ENCODE data around the gene ARAP1.

ARAP1 gene

DNA sequence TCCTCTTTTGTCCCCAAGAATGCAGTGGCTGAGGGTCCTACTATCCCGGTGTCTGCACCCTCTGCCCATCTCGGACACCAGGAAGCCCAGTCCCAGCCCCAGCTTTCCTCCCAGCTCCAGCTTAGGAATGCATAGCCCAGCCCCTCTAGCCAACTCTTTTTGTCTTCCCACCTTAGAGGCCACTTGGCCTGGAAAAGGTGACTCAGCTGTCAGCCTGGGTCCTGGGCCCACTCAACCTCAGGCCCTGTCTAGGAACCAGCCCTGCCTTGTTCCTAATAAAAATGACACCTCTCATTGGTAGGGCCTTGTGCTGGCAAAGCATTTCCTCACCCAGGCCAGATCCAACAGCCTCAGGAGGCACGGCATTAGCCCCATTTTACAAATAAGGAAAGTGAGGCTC is 106.2 kb downstream of the ARAP1 start:
- H3K27ac ChIP-seq (ENCODE audit: insufficient read depth in 1 of 2, low read depth in 1 of 2, low read length in 2 of 2, poor library complexity in 1 of 2, severe bottlenecking in 2 of 2) = no peak overlapping the region
- no peak overlapping the region for H3K4me3 ChIP-seq (ENCODE audit: control insufficient read depth in 1 of 7, extremely low read depth in 1 of 7, insufficient read depth in 4 of 7, low read depth in 2 of 7, low read length in 6 of 7)
- H3K9me3 ChIP-seq (ENCODE audit: control extremely low read depth in 1 of 5, control insufficient read depth in 4 of 5, insufficient read depth in 2 of 5, low read depth in 1 of 5, low read length in 4 of 5) = no peaks in the 10 kb centered on the region
- no peaks in the 10 kb centered on the region for H3K36me3 ChIP-seq (ENCODE audit: control insufficient read depth in 4 of 4, insufficient read depth in 4 of 4, low read length in 3 of 4)
- 91% methylated on average over 3 of the region's 3 CpGs for WGBS (ENCODE audit: insufficient coverage)
- ChIA-PET CTCF (interaction anchor here (1.2 to 10.0 kb wide), 4 partner anchors 11 to 168 kb away, joined by 3 to 119 read pairs (median 5); no protein-coding TSS in a partner anchor), POLR2A (no interaction called here)
- peaks cover 0 to 28% (median 11%) of the 10 kb centered on the region in 5 experiments for H3K27me3 ChIP-seq (replicated peaks in 2 of 5; ENCODE audit: control insufficient read depth in 4 of 5, insufficient read depth in 5 of 5, low read length in 4 of 5)
- no peak for DNase-seq
- H3K4me1 ChIP-seq (ENCODE audit: control extremely low read depth in 1 of 4, control insufficient read depth in 4 of 4, insufficient read depth in 4 of 4, low read length in 3 of 4) = peaks cover 0 to 18% (median 10%) of the 10 kb centered on the region in 4 experiments

DNA sequence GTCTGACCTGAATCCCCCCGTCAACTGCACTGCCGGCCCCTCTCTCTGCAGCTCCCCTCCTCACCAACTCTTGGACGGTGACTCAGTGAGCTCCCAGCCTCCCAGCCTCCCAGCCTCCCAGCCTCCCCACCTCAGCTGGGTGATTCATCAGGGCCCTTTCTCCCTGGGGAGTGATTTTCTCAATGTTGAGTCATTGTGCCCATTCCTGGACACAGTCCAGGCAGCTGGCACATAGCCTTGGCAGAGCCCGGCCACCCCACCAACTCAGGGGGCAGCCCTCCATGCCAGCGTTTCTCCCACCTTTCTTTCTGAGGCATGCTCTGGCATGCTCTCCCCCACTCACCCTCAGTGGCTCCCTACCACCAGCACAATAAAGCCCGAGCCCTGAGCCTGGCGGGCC is 108.7 kb downstream of the ARAP1 start:
- Histone ChIP-seq H3K9me3 (ENCODE audit: control extremely low read depth in 1 of 5, control insufficient read depth in 4 of 5, insufficient read depth in 2 of 5, low read depth in 1 of 5, low read length in 4 of 5) (no peaks in the 10 kb centered on the region), H3K27ac (ENCODE audit: insufficient read depth in 1 of 2, low read depth in 1 of 2, low read length in 2 of 2, poor library complexity in 1 of 2, severe bottlenecking in 2 of 2) (no peak overlapping the region), H3K4me1 (ENCODE audit: control extremely low read depth in 1 of 4, control insufficient read depth in 4 of 4, insufficient read depth in 4 of 4, low read length in 3 of 4) (peaks cover 0 to 18% (median 10%) of the 10 kb centered on the region in 4 experiments), H3K4me3 (ENCODE audit: control insufficient read depth in 1 of 7, extremely low read depth in 1 of 7, insufficient read depth in 4 of 7, low read depth in 2 of 7, low read length in 6 of 7) (peak overlapping the region in 1 of 7 experiments; percentile 45), H3K36me3 (ENCODE audit: control insufficient read depth in 4 of 4, insufficient read depth in 4 of 4, low read length in 3 of 4) (no peaks in the 10 kb centered on the region), H3K27me3 (replicated peaks in 2 of 5; ENCODE audit: control insufficient read depth in 4 of 5, insufficient read depth in 5 of 5, low read length in 4 of 5) (peaks cover 0 to 50% (median 22%) of the 10 kb centered on the region in 5 experiments)
- no peak for DNase-seq
- 88% methylated on average over 6 of the region's 7 CpGs for WGBS (ENCODE audit: insufficient coverage)
- POLR2A ChIA-PET = no interaction called here
- CTCF ChIA-PET = interaction anchor here (0.7 to 10.0 kb wide), 11 partner anchors 8 to 165 kb away, joined by 3 to 119 read pairs (median 5); no protein-coding TSS in a partner anchor

DNA sequence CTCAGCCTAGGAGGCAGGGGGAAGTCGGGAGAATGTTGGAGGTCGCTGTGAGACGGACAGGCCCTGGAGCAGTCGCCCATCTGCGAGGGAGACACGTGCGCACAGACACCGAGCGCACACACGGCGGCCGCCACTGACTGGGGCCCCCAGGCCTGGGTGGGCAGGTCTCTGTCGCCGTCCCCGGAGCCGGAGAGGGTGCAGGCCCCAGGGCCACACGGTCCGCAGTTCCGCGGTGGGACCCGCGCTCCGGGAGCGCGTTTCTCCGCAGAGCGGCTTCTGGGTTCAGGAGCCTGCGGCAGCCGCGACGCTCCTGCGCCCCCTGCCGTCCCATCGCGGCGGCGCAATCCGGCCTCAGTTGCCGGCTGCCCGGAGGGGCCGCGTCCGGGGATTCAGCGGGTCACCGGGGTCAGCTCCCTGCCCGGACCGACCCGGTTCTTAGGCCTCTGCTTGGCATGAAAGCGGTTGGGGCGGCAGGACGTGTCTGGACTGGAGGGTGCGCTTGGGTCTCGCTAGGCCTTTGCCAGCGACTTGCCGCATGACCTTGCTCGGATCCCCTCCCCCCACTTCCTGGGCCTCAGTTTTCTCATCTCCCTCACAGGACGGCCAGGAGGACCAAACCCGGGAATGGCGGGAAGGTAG is 109.2 kb downstream of the ARAP1 start:
- POLR2A ChIA-PET = no interaction called here
- H3K4me3 ChIP-seq (ENCODE audit: control insufficient read depth in 1 of 7, extremely low read depth in 1 of 7, insufficient read depth in 4 of 7, low read depth in 2 of 7, low read length in 6 of 7) = peak overlapping the region in 5 of 7 experiments; percentile 23 to 63 (median 41)
- peak; percentile 28 to 63 (median 60) for DNase-seq
- 2% methylated on average over 57 of the region's 59 CpGs for WGBS (ENCODE audit: insufficient coverage)
- CTCF ChIA-PET = interaction anchor here (0.7 to 10.0 kb wide), 12 partner anchors 9 to 165 kb away, joined by 3 to 119 read pairs (median 5); no protein-coding TSS in a partner anchor
- peaks cover 0 to 18% (median 10%) of the 10 kb centered on the region in 4 experiments for H3K4me1 ChIP-seq (ENCODE audit: control extremely low read depth in 1 of 4, control insufficient read depth in 4 of 4, insufficient read depth in 4 of 4, low read length in 3 of 4)
- H3K36me3 ChIP-seq (ENCODE audit: control insufficient read depth in 4 of 4, insufficient read depth in 4 of 4, low read length in 3 of 4) = no peaks in the 10 kb centered on the region
- H3K27ac ChIP-seq (ENCODE audit: insufficient read depth in 1 of 2, low read depth in 1 of 2, low read length in 2 of 2, poor library complexity in 1 of 2, severe bottlenecking in 2 of 2) = no peak overlapping the region
- no peaks in the 10 kb centered on the region for H3K9me3 ChIP-seq (ENCODE audit: control extremely low read depth in 1 of 5, control insufficient read depth in 4 of 5, insufficient read depth in 2 of 5, low read depth in 1 of 5, low read length in 4 of 5)
- H3K27me3 ChIP-seq (replicated peaks in 2 of 5; ENCODE audit: control insufficient read depth in 4 of 5, insufficient read depth in 5 of 5, low read length in 4 of 5) = peaks cover 0 to 50% (median 22%) of the 10 kb centered on the region in 5 experiments

DNA sequence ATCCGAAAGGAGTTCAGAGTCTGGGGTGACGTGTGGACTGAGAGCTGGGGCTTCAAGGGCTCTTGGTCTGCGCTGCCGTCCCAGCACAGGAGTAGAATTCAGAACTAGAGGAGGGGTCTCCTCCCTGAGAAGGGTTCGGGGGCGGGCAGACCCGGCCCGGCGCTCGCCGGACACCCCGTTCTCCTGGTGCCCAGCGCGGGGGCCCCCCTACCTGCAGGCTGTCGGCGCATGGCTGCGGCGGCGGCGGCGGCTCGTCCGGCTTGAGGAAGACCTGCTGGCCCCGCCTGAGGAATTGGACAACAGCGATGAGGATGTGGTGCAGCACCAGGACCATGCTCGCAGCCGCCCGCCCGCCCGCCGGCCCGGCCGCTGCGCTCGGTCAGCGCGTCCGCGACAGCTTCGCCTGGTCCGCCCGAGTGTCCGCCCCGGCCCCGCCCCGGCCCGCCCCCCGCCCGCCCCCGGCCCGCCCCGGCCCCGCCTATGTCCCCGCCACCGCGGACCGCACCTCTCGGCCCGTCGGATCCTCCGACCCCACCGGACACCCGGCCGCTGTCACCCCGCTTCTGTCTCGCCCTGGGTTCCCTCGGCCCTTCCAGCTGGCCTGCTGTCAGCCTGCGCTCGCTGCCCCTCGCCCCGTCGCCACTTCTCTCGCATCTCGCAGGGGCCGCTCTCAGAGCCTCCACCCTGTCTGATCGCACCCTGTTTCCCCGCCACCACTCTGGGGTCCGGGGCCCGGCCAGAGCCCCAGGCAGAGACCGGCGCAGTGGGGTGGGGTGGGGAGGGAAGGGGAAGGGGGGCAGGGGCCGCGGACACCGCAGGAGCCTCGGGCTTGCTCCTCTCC is 109.9 kb downstream of the ARAP1 start:
- Histone ChIP-seq H3K4me1 (ENCODE audit: control extremely low read depth in 1 of 4, control insufficient read depth in 4 of 4, insufficient read depth in 4 of 4, low read length in 3 of 4) (peaks cover 0 to 18% (median 10%) of the 10 kb centered on the region in 4 experiments), H3K36me3 (ENCODE audit: control insufficient read depth in 4 of 4, insufficient read depth in 4 of 4, low read length in 3 of 4) (no peaks in the 10 kb centered on the region), H3K4me3 (ENCODE audit: control insufficient read depth in 1 of 7, extremely low read depth in 1 of 7, insufficient read depth in 4 of 7, low read depth in 2 of 7, low read length in 6 of 7) (peak overlapping the region in 3 of 7 experiments; percentile 36 to 63 (median 46)), H3K9me3 (ENCODE audit: control extremely low read depth in 1 of 5, control insufficient read depth in 4 of 5, insufficient read depth in 2 of 5, low read depth in 1 of 5, low read length in 4 of 5) (no peaks in the 10 kb centered on the region), H3K27me3 (replicated peaks in 2 of 5; ENCODE audit: control insufficient read depth in 4 of 5, insufficient read depth in 5 of 5, low read length in 4 of 5) (peaks cover 0 to 50% (median 22%) of the 10 kb centered on the region in 5 experiments), H3K27ac (ENCODE audit: insufficient read depth in 1 of 2, low read depth in 1 of 2, low read length in 2 of 2, poor library complexity in 1 of 2, severe bottlenecking in 2 of 2) (no peak overlapping the region)
- ChIA-PET POLR2A (interaction anchor here (0.6 kb wide), 1 partner anchor 48 kb away, joined by 4 read pairs; no protein-coding TSS in a partner anchor), CTCF (interaction anchor here (0.9 to 10.0 kb wide), 10 partner anchors 10 to 54 kb away, joined by 3 to 119 read pairs (median 4); no protein-coding TSS in a partner anchor)
- peak in 2 of 3 donors; percentile 24 for DNase-seq
- under 1% methylated on average over 56 of the region's 85 CpGs for WGBS (ENCODE audit: insufficient coverage)

DNA sequence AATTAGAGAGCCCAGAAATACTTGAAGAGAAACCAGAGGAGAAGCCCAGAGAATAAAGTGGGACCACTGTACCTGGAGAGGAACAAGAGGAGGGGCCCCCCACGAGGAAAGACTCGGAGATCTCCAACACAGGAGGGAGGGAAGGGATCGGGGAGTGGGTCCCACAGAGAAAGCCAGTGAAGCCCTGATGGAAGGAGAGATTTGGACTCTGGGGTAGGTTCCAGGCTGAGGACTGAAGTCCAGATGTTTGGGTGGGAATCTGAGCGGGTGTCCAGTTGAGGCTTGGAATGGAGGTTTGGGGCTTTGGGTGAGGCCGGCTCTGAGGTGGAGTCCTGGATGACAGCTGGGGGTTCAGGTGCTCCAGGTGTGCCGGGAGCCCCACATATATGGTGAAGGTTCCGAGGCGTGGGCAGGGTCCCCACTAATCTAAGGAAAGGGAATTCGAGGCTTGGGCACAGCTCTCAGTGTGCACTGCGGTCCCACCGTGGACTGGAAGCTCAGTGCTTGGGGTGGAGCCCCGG is 110.6 kb downstream of the ARAP1 start:
- H3K27ac ChIP-seq (ENCODE audit: insufficient read depth in 1 of 2, low read depth in 1 of 2, low read length in 2 of 2, poor library complexity in 1 of 2, severe bottlenecking in 2 of 2) = no peak overlapping the region
- peaks cover 0 to 18% (median 10%) of the 10 kb centered on the region in 4 experiments for H3K4me1 ChIP-seq (ENCODE audit: control extremely low read depth in 1 of 4, control insufficient read depth in 4 of 4, insufficient read depth in 4 of 4, low read length in 3 of 4)
- CTCF ChIA-PET = interaction anchor here (0.9 to 10.0 kb wide), 6 partner anchors 12 to 53 kb away, joined by 3 to 119 read pairs (median 4); no protein-coding TSS in a partner anchor
- H3K27me3 ChIP-seq (replicated peaks in 2 of 5; ENCODE audit: control insufficient read depth in 4 of 5, insufficient read depth in 5 of 5, low read length in 4 of 5) = peaks cover 0 to 50% (median 22%) of the 10 kb centered on the region in 5 experiments
- no peak for DNase-seq
- POLR2A ChIA-PET = interaction anchor here (0.6 kb wide), 1 partner anchor 48 kb away, joined by 4 read pairs; no protein-coding TSS in a partner anchor
- H3K36me3 ChIP-seq (ENCODE audit: control insufficient read depth in 4 of 4, insufficient read depth in 4 of 4, low read length in 3 of 4) = no peaks in the 10 kb centered on the region
- WGBS (ENCODE audit: insufficient coverage) = 64% methylated on average over 10 of the region's 12 CpGs
- H3K9me3 ChIP-seq (ENCODE audit: control extremely low read depth in 1 of 5, control insufficient read depth in 4 of 5, insufficient read depth in 2 of 5, low read depth in 1 of 5, low read length in 4 of 5) = no peaks in the 10 kb centered on the region
- peak overlapping the region in 2 of 7 experiments; percentile 7 to 46 for H3K4me3 ChIP-seq (ENCODE audit: control insufficient read depth in 1 of 7, extremely low read depth in 1 of 7, insufficient read depth in 4 of 7, low read depth in 2 of 7, low read length in 6 of 7)

DNA sequence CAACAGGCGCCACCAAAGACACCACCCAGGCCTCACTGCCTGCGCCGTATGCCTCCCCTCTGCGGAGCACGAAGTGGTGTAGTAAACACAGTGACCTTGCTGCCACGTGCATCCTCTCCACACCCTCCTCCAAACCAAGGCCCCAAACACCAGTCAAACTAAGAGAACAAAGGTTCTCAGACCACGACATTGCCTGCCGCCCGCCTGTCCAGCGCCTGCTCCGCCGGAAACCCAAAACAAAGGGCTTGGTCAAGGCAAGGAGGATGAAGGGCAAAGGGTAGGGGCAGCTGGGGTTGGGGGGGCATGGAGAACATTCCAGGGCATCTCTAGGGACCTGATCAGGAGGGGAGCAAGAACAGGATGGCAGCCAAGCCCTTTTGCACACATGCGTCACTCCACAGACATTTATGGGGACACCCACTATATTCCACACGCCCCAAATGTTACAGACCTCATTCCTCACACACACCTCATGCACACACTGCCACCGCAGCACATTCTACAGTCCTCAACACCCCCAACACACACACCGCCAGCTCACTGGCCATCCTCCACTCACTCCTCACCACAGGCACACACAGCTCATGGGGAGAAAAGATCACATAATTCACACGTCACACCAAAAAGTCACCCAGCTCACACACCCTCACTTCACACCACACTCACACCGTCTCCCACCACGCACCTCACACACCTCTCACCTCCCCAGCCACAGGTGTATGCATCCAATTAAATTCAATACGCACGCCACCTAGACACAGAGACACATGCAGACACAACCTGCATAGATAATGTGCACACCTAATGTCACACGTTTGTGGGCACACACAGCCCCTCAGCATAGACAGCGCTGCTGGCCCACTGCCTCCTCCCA is 112.5 kb downstream of the ARAP1 start:
- ChIA-PET CTCF (interaction anchor here (0.9 to 10.0 kb wide), 5 partner anchors 10 to 161 kb away, joined by 3 to 119 read pairs (median 4); no protein-coding TSS in a partner anchor), POLR2A (no interaction called here)
- no peak overlapping the region for H3K4me3 ChIP-seq (ENCODE audit: control insufficient read depth in 1 of 7, extremely low read depth in 1 of 7, insufficient read depth in 4 of 7, low read depth in 2 of 7, low read length in 6 of 7)
- WGBS (ENCODE audit: insufficient coverage) = 91% methylated on average over 20 of the region's 23 CpGs
- no peak for DNase-seq
- H3K36me3 ChIP-seq (ENCODE audit: control insufficient read depth in 4 of 4, insufficient read depth in 4 of 4, low read length in 3 of 4) = no peaks in the 10 kb centered on the region
- no peaks in the 10 kb centered on the region for H3K9me3 ChIP-seq (ENCODE audit: control extremely low read depth in 1 of 5, control insufficient read depth in 4 of 5, insufficient read depth in 2 of 5, low read depth in 1 of 5, low read length in 4 of 5)
- peaks cover 0 to 18% (median 10%) of the 10 kb centered on the region in 4 experiments for H3K4me1 ChIP-seq (ENCODE audit: control extremely low read depth in 1 of 4, control insufficient read depth in 4 of 4, insufficient read depth in 4 of 4, low read length in 3 of 4)
- H3K27me3 ChIP-seq (replicated peaks in 2 of 5; ENCODE audit: control insufficient read depth in 4 of 5, insufficient read depth in 5 of 5, low read length in 4 of 5) = peaks cover 0 to 50% (median 22%) of the 10 kb centered on the region in 5 experiments
- no peak overlapping the region for H3K27ac ChIP-seq (ENCODE audit: insufficient read depth in 1 of 2, low read depth in 1 of 2, low read length in 2 of 2, poor library complexity in 1 of 2, severe bottlenecking in 2 of 2)

All from common myeloid progenitor, CD34-positive (primary cell).